T-helper 1 cell treated with Interleukin-12 subunit alpha and Interleukin-12 subunit beta and Interleukin-4 antibody, amounts not matched to agents 30 ng/mL and 1 ng/mL, for 36 hours (primary cell): ENCODE measurements around the gene RND2. TPM values are rescaled to one million over a fixed set of nuclear protein-coding genes. Genes with fewer than 3 reads are reported as not detected.
"Not testable (repeated sequence)": the region's sequence is repeated elsewhere in the genome, so short reads cannot be mapped to it uniquely, and the experiment has no call there.

Experiments used
- intact Hi-C: fragments of 100-400 bp; cut with micrococcal nuclease; formaldehyde crosslinking; loops from one replicate; pipeline ENCODE4 v1.15.1; 2024
- total RNA-seq: library from RNA; stranded (reverse); gene quantifications from 2 replicates; pipeline ENCODE4 v1.2.3, GENCODE V29; 2022

The RND2 gene, protein sequence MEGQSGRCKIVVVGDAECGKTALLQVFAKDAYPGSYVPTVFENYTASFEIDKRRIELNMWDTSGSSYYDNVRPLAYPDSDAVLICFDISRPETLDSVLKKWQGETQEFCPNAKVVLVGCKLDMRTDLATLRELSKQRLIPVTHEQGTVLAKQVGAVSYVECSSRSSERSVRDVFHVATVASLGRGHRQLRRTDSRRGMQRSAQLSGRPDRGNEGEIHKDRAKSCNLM
- not detected in 2 replicates for total RNA-seq

DNA sequence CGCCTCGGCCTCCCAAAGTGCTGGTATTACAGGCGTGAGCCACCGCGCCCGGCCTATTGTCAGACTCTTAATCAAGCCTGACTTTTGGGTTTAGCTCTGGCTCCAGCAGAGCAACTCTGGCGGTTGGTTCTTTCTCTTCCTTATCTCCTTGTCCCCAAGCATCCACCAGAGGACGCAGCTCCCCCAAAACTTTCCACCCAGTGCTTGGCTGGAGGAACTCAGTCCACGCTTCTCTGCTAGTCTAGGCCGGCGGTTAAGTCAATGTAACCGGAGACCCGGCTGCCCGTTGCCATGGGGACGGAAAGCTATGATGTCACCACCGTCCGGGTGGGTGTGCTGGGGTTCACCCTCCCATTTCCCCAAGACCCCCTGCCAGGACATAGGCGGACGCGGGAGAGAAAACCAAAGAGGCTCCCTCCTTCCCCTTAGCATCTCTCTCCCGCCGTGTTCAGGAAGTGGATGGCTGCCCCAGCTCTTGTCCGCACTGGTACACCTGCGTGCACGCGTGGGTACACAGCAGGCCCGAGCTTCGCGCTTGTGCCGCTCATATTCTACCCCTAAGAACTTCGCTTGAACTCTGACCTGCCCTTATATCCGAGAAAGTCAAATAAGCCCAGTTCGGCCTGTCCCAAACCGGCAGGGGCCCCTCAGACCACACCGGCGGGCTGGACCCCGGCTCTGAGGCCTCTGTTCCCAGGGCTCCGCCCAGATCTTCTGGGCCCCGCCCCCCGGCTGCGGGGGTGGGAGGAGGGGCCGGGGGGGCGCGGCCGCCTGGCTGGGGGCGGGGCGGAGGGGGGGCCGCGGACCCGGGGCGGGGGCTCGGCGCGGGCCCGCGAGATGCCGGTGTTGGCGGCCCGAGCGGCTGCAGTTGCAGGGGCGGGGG, at the start of gene RND2:
Gene RND2 (plus strand): TSS at position 825 of the 883 bp plus-strand sequence. CDS start 117 bp downstream, outside the sequence.
- intact Hi-C loops = no loop called here

DNA sequence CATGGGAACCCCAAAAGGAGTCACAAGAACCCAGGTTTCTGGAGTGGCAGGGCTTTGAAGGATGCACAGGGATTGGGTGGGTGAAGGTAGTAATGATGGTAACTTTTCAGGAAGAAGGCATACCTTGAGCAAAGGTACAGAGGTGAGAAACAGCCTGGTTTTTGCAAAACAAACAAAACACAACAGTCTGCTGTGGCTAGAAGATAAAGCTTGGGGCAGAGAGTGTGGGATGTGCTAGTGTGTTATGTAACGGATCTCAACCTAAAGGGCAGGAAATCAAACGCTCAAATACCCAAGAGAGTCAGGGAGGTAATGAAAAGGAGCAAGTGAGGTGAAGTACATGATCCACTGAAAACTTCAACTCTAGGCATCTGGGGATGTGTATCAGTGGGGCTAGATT, 49.8 kb upstream of the RND2 start:
- intact Hi-C loops = no loop called here

DNA sequence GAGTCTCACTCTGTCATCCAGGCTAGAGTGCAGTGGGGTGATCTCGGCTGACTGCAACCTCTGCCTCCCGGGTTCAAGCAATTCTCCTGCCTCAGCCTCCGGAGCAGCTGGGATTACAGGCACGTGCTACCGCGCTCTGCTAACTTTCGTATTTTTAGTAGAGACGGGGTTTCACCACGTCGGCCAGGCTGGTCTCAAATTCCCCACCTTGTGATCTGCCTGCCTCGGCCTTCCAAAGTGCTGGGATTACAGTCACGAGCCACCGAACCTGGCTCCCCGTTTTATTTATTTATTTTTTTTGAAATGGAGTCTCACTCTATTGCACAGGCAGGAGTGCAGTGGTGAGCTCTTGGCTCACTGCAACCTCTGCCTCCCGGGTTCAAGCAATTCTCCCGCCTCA, 49.3 kb upstream of the RND2 start:
- intact Hi-C loops = not testable (repeated sequence)

DNA sequence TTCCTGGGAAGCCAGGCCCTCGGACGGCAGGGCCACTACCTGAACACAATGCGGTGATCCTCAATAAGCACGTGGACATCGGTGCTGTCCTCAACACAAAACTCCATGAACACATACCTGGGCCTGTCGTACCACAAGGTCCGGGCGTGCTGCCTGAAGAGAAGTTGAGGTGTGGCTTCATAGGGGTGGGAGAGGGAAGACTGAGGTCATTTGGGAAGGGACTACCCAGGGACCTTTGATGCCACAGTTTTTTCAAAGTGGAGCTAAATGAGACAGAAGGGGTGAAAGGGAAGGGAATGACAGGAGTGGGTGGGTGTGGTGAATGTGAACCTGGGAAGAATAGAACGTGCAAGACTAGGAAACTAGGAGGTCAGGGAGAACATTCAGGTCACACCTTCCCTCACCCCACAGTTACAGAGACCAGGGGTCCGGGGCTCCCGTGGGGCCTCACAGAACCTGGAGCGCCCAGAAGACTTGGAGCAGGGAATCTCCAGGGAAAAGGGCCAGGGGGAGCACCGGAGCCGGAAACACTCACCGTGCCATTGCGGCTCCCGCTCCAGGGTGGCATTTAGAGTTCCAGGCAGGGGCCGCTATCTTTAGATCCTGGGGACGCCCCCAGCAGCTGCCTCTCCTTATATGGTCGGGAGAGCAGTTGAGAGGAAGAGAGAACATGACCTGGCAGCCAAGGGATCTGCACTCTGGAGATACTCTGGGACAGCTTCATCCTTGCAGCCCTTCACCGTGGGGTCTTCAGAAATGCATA, 45.3 kb upstream of the RND2 start, which contains the start of gene PTGES3L:
Gene PTGES3L (minus strand): TSS at position 570 of the 763 bp plus-strand sequence. CDS start 27 bp downstream, at position 543.
- intact Hi-C loops = loop anchor here (1.0 to 5.0 kb wide), 5 partner anchors 15 to 191 kb away; partner anchors contain the start of genes AARSD1, BECN1, BRCA1 and IFI35

DNA sequence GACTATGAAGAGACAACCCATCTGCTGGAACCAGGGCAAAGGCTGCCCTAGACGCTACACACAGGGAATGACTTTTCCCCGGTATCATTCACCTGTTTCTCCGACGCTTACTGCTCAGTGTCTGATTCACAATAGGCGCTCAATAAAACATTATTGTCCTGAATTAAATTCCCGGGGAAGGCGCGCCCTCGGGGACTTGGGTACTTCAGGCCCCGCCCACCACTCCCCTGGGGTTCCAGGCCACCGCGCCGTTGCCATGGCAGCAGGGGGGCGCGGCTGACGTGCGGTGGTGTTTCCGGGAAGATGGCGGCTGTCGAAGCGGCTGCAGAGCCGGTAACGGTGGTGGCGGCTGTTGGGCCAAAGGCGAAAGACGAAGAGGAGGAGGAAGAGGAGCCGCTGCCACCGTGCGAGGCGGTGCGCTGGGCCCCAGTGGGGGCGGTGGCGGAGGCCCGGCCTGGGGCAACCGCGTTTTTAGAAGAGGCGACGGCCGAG, 44.7 kb upstream of the RND2 start, which contains the start of gene RUNDC1:
Gene RUNDC1 (plus strand): TSS at position 292 of the 492 bp plus-strand sequence. CDS start 12 bp downstream, at position 304.
- intact Hi-C loops = loop anchor here (1.0 to 5.0 kb wide), 5 partner anchors 16 to 190 kb away; partner anchors contain the start of genes AARSD1, BECN1, BRCA1 and IFI35

DNA sequence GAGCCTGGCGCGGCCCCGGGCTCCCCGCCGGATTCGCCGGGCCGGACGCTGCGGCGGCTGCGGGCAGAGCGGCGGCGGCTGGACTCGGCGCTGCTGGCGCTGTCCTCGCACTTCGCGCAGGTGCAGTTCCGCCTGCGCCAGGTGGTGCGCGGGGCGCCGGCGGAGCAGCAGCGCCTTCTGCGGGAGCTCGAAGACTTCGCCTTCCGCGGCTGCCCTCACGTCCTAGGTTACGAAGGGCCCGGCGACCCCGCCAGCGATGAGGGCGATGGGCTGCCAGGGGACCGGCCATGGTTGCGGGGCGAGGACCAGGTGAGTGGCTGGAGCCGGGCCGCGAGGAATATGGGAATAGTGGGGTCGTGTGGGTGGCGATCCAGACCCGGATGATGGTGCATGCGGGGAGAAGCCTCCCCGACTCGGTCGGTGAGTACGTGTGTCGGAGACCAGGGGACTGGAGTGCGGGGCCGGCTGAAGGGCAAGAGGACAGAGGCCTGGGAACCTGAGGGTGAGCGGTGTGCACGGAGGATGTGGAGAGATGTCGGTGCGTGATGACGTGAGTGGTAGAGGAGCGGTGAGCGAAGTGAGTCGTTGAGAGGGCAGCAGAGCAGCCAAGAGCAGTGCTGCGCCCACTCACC, 44.1 kb upstream of the RND2 start:
- intact Hi-C loops = loop anchor here (1.0 to 5.0 kb wide), 6 partner anchors 17 to 190 kb away; partner anchors contain the start of genes AARSD1, BECN1, BRCA1 and IFI35

DNA sequence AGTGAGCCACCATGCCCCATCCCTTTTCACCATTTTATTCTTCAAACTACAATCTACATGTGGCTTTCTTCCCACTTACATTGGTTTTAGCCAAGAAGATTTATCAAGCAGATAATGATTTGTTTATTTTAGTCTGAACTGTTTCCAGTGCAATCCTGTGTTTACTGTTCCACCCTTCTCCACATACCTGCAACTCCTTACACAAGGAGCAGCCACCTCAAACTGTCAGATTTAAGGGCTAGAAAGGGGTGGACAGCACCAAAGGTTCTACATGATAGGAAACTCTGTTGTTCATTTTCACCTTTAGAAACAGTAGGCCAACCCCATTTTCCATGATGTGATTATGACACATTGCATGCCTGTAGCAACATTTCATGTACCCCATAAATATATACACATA, 42.8 kb upstream of the RND2 start:
- intact Hi-C loops = loop anchor here (5.0 kb wide), 1 partner anchor 160 kb away; the partner anchor contains the start of gene BECN1

DNA sequence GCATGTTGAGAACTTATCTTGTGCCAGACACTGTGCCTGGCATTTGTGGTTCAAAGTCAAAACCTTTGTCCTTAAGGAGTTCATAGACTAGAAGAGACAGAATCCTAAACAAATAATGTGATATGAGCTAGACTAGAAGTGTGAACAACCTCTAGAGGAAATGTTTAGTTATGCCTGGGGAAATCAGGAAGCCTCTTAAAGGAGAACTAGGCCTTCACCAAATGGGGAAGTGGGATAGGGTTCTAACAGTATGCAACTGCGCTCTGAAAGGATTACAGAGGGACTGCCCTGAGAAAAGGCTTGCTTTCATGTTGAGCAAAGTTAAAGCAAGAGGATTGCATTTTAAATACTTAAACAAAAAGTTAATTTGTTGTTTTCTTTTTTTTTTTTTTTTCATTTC, 39.8 kb upstream of the RND2 start:
- intact Hi-C loops = no loop called here

DNA sequence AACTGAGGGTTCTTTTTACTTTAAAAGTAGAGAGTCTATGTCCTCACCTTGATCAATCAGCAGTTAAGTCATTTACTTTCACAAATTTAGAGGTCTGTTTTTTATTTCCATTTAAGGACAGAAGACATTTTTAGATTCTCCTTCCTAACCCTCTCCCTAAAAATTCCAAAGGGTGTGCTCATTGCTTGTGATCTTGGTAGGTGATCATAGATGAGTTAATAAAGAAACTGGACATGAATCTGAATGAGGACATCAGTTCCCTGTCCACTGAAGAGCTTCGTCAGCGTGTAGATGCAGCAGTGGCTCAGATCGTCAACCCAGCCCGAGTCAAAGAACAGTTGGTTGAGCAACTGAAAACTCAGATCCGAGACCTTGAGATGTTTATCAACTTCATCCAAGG, 35.9 kb upstream of the RND2 start:
- intact Hi-C loops = no loop called here

DNA sequence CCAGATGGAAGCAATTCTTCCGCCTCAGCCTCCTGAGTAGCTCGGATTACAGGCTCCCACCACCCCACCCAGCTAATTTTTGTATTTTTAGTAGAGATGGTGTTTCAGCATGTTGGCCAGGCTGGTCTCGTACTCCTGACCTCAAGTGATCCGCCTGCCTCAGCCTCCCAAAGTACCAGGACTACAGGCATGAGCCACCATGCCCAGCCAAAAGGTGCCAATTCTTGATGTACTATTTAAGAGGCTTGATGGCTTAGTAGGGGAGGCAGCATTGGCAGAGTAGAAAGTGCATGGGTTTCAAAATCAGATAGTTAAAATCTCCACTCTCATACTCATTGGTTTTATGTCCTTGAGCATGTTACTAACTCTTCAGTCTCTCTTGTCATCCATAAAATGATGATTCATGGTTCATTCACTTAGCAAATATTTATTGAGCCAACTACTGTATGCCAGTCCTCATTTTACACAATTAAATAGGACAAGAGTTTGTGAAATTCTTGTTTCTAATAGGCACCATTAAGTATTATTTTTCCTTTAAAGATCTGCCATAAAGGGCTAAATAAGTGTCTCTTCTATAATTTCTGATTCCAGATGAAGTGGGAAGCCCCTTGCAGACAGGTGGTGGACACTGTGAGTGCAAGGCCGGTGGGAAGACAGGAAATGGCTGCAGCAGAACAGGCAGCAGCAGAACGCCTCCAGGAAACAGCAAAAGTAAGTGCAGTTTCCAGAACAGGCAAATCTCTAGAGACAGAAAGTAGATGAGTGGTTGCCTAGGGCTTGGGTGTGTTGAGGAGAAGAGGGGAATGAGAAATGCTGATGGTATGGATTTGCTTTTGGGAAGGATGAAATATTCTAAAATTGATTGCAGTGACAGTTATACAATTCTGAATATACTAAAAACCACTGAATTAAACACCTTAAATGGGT, 35.0 kb upstream of the RND2 start:
- intact Hi-C loops = no loop called here

DNA sequence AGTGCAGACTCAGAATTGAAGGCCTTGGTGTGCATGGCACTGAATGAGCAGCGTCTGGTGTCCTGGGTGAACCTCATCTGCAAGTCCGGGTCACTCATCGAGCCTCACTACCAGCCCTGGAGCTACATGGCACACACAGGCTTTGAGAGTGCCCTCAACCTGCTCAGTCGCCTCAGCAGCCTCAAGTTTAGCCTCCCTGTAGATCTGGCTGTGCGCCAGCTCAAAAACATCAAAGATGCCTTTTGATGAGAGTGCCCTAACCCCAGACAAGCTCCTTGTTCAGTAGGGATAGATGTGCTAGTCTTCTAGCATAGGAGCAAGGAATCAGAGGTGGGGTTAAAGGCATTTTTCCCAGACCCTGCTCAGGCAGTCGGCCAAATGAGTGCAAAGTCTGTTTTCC, 33.6 kb upstream of the RND2 start:
- intact Hi-C loops = no loop called here

DNA sequence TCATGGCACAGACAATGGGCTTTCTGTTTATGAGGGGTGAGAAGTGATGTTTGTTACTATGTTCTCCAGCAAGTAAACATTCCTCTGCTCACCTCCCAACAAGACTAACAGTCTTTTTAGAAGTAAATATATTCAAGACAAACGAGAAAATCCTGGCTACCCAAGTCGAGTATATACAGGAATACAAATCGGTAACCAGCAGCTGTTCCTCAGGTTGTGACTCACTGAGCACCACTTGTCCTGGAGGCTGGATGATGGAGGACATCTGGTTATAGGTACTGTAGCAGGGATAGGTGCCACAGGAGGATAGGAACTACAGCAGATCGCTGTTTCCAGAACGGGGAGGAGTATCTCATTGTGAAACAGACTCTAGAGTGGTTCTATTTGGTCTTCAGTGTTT, 32.2 kb upstream of the RND2 start:
- intact Hi-C loops = no loop called here

DNA sequence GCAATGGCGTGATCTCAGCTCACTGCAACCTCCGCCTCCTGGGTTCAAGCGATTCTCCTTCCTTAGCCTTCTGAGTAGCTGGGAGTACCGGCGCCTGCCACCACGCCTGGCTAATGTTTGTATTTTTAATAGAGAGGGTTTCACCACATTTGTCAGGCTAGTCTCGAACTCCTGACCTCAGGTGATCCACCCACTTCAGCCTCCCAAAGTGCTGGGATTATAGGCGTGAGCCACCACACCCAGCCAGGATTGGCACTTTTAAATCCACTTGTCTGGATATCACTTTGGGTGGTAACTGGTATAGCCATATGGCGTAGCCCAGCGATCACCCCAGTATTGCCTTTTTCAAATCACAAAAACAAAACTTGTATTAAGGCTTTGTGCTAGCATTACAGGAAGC, 31.1 kb upstream of the RND2 start:
- intact Hi-C loops = not testable (repeated sequence)

DNA sequence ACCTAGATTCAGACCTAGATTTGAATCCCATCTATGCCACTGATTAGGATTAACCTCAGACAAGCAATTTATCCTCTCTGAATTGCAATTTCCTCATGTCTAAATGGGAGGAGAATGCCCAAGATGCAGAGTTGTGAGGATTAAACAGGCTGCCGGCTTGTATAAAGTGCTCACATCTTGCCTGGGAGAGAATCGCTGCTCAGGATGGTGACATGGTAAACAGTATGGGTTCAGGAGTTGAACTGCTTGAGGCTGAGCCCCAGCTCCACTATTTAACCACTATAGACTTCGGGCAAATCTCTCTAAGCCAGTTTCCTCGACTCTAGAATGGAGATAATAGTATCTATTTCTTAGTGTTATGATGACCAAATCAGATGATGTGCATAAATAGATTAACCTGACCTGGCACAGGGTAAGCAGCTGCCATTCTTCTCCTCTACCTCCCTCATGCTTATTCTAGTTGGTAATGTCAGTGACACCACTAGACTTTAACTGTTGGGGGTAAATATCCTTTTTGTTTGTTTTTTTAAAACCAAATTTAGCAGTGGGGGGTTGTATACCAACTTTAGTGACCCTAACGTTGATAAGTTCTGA, 27.5 kb upstream of the RND2 start:
- intact Hi-C loops = loop anchor here (1.0 kb wide), 1 partner anchor 320 kb away; no protein-coding TSS in a partner anchor

DNA sequence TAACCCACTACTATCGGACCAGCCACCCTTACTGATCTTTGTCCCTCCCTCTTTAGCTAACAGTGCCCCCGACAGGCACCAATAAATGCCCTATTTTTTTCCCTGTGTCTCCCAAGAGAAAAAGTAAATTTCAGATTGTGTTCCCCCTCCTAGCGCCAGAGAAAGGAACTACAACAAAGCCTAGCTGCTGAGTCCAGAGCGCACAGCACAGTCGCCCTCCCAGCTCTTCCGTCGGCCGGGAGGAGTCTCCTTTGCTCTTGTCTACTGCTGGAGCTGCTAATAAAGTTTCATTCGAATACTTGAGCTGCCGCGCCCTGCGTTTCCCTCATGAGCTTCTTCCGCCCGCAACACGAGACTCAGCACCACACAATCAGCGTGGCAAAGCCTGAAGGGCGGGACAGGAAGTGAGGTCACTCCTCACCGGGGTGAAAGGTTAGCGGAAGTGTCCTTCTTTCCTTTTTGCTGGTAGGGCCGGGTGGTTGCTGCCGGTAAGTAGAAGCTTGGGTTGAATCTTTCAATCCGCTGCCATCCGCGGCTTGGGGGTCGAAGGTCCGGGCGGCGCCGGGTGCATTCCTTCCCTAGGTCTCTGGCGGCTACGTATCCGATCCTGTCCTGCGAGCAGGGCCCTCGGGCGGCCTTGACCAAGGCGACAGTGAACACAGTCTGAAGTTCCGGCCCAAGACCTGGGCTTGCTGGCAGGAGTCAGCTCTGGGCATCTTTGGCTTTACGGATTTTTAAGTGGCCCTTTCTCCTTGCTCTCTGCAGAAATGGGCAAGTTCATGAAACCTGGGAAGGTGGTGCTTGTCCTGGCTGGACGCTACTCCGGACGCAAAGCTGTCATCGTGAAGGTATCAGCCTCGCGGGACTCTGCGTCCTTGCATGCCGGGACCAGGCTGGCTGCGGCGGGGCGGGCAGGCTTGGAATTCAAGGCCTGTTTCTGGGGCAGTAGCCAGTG, 26.8 kb upstream of the RND2 start, which contains the start of gene RPL27:
Gene RPL27 (plus strand): TSS at position 436 of the 955 bp plus-strand sequence. CDS start 332 bp downstream, at position 768.
- intact Hi-C loops = loop anchor here (1.0 to 2.0 kb wide), 15 partner anchors 8 to 485 kb away; partner anchors contain the start of genes AARSD1, BECN1, BRCA1 and DHX8

DNA sequence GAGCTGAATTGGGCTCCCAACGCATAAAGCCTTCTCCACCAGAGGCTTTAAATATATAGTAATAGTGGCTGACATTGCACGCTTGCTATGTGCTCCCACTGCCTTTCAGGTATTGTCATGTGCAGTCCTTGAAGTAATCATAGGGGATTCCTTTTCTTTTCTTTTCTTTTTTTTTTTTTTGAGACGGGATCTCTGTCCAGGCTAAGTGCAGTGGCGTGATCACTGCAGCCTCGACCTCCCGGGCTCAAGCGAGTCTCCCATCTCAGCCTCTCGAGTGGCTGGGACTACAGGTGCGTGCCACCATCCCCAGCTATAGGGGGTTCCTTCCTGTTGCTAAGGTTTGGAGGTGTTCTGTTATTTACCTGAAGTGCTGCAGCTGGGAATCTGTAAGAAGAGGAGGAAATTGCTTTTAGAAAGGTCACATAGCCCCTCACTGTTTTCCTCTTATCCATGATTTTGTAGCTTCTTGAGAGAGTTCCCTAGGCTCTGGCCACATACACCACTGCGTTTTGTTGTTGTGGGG, 26.0 kb upstream of the RND2 start:
- intact Hi-C loops = loop anchor here (2.0 kb wide), 2 partner anchors 362 to 390 kb away; partner anchors contain the start of genes RETREG3 and TUBG1

DNA sequence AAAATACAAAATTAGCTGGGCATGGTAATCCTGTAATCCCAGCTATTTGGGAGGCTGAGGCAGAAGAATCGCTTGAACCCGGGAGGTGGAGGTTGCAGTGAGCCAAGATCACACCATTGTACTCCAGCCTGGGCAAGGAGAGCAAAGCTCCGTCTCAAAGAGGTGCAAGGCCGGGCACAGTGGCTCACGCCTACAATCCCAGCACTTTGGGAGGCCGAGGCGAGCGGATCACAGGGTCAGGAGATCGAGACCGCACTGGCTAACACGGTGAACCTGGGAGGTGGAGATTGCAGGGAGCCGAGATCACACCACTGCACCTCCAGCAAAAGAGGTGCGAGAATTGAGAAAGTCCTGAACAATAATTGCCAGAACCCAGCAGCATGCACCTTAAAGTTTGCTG, 24.1 kb upstream of the RND2 start:
- intact Hi-C loops = not testable (repeated sequence)
